HCT116 (cell line): ENCODE data around the gene FAM227A. TPM values are rescaled to one million over a fixed set of nuclear protein-coding genes. Genes with fewer than 3 reads are reported as not detected.

ENCODE experiments used
- ATAC-seq: fragments of 200-7000 bp; cut with Tn5 transposase; 2 replicates; pipeline ENCODE4 v1.9.1; 2020; ENCODE audit warnings: mild to moderate bottlenecking, moderate library complexity
- BruUV-seq: library from RNA; stranded (reverse); fragments of 400-500 nt; replicated peaks from 2 replicates; lab custom pipeline; 2021; lab: Mats Ljungman, UMichigan
- CTCF ChIA-PET: fragments of 300-600 bp; sonication (Branson Sonifier 250); formaldehyde crosslinking; loops from one replicate; lab custom pipeline; 2021; ENCODE audit warnings: antibody characterized with exemption; lab: Charles Lee
- POLR2A ChIA-PET: fragments of 300-600, 350-600 bp; sonication (Branson Sonifier 250); formaldehyde crosslinking; loops from one replicate; lab custom pipeline; 2021; ENCODE audit warnings: antibody characterized with exemption; lab: Charles Lee
- RAD21 ChIA-PET, 2 experiments: fragments of 300-600 bp; sonication (Branson Sonifier 250); formaldehyde crosslinking; loops; one replicate each; lab custom pipeline; 2023; ENCODE audit warnings: low total read pairs in 2 of 2; ENCODE audit not compliant: uncharacterized antibody in 2 of 2, unreplicated experiment in 2 of 2, low non-redundant PET in 1 of 2; lab: Charles Lee
- DNase-seq: peaks from one replicate; pipeline ENCODE4 v3.0.0-alpha.2; 2010; ENCODE audit warnings: low read depth, low spot score
- H2AFZ ChIP-seq: fragments of 200-600 bp; shearing (Covaris generic), sonication (generic); 2 replicates; pipeline ENCODE4 v1.6.1; 2017; ENCODE audit warnings: low read depth, mixed run types, mixed read lengths, antibody characterized with exemption, low read length; ENCODE audit not compliant: poor library complexity, severe bottlenecking
- H3K27ac ChIP-seq: 2 replicates; pipeline ENCODE4 v1.5.1; 2012; ENCODE audit warnings: low read depth, low read length
- H3K27me3 ChIP-seq: fragments of 200-600 bp; sonication (generic); 2 replicates; pipeline ENCODE4 v1.6.1; 2016; ENCODE audit warnings: mixed run types, low read length, mixed read lengths; ENCODE audit not compliant: insufficient read depth
- H3K36me3 ChIP-seq, 2 experiments: fragments of 200-500 bp in 1 of 2; fragments of 200-600 bp in 1 of 2; sonication (Bioruptor generic) in 1 of 2; sonication (generic) in 1 of 2; 2 replicates each; pipeline versions ENCODE4 v1.5.1 to v1.6.1; 2014 to 2016; ENCODE audit warnings: low read length in 2 of 2, inconsistent platforms in 1 of 2, mixed read lengths in 1 of 2, mixed run types in 1 of 2; ENCODE audit not compliant: insufficient read depth in 2 of 2, control insufficient read depth in 1 of 2
- H3K4me1 ChIP-seq, 2 experiments: fragments of 200-600 bp in 1 of 2; sonication (generic) in 1 of 2; 2 replicates each; pipeline versions ENCODE4 v1.5.1 to v1.6.1; 2012 to 2017; ENCODE audit warnings: low read length in 2 of 2, inconsistent platforms in 1 of 2, mild to moderate bottlenecking in 1 of 2, mixed read lengths in 1 of 2, mixed run types in 1 of 2, moderate library complexity in 1 of 2; ENCODE audit not compliant: insufficient read depth in 2 of 2, control insufficient read depth in 1 of 2
- H3K4me2 ChIP-seq: fragments of 200-600 bp; sonication (generic); 2 replicates; pipeline ENCODE4 v1.6.1; 2017; ENCODE audit warnings: mixed run types, low read length, mixed read lengths
- H3K4me3 ChIP-seq, 2 experiments: fragments of 200-600 bp in 1 of 2; sonication (generic) in 1 of 2; replicated peaks in 1 of 2; 2 replicates each; pipeline ENCODE4 v1.5.1; 2011 to 2016; ENCODE audit warnings: low read length in 2 of 2, control low read depth in 1 of 2, low read depth in 1 of 2, mild to moderate bottlenecking in 1 of 2, mixed read lengths in 1 of 2, mixed run types in 1 of 2
- H3K79me2 ChIP-seq: fragments of 200-600 bp; sonication (generic); 2 replicates; pipeline ENCODE4 v1.6.1; 2017; ENCODE audit warnings: mild to moderate bottlenecking, mixed run types, low read length, moderate library complexity, mixed read lengths; ENCODE audit not compliant: insufficient read depth
- H3K9ac ChIP-seq: fragments of 200-600 bp; sonication (generic); 2 replicates; pipeline ENCODE4 v1.6.1; 2016; ENCODE audit warnings: low read length, mixed read lengths
- H3K9me2 ChIP-seq: fragments of 200-600 bp; sonication (generic), shearing (Covaris generic); 2 replicates; pipeline ENCODE4 v1.6.1; 2017; ENCODE audit warnings: mixed run types, mild to moderate bottlenecking, moderate library complexity; ENCODE audit not compliant: insufficient read depth
- H3K9me3 ChIP-seq, 2 experiments: fragments of 200-500 bp in 1 of 2; fragments of 200-600 bp in 1 of 2; sonication (Bioruptor generic) in 1 of 2; sonication (generic) in 1 of 2; 2 replicates each; pipeline ENCODE4 v1.6.1; 2014 to 2017; ENCODE audit warnings: low read length in 2 of 2, mixed read lengths in 2 of 2, inconsistent platforms in 1 of 2, low read depth in 1 of 2, mild to moderate bottlenecking in 1 of 2, mixed run types in 1 of 2, moderate library complexity in 1 of 2; ENCODE audit not compliant: control insufficient read depth in 1 of 2, insufficient read depth in 1 of 2
- H4K20me1 ChIP-seq: fragments of 200-600 bp; sonication (generic), shearing (Covaris generic); 2 replicates; pipeline ENCODE4 v1.6.1; 2017; ENCODE audit warnings: mixed run types, mild to moderate bottlenecking, moderate library complexity; ENCODE audit not compliant: insufficient read depth
- CBX3 ChIP-seq: IDR thresholded peaks from 2 replicates; pipeline ENCODE4 v1.6.1; 2012; ENCODE audit warnings: low read depth
- CEBPB ChIP-seq: IDR thresholded peaks from 2 replicates; pipeline ENCODE4 v1.6.1; 2012; ENCODE audit warnings: low read depth
- CTCF ChIP-seq, 3 experiments: fragments of 200-600 bp in 1 of 3; sonication (generic) in 1 of 3; IDR thresholded peaks in 2 of 3; conservative IDR thresholded peaks in 1 of 3; 2 replicates each; pipeline ENCODE4 v1.5.1; 2012 to 2017; ENCODE audit warnings: low read depth in 2 of 3, low read length in 2 of 3, antibody characterized with exemption in 1 of 3, borderline replicate concordance in 1 of 3, control low read depth in 1 of 3, mild to moderate bottlenecking in 1 of 3, mixed read lengths in 1 of 3, mixed run types in 1 of 3, moderate library complexity in 1 of 3; ENCODE audit not compliant: insufficient read depth in 1 of 3
- ELF1 ChIP-seq: IDR thresholded peaks from 2 replicates; pipeline ENCODE4 v1.6.1; 2012; ENCODE audit warnings: low read depth, borderline replicate concordance
- FOSL1 ChIP-seq: IDR thresholded peaks from 2 replicates; pipeline ENCODE4 v1.6.1; 2012; ENCODE audit warnings: low read depth
- POLR2A ChIP-seq: IDR thresholded peaks from 2 replicates; pipeline ENCODE4 v1.7.0; 2011; ENCODE audit warnings: borderline replicate concordance; ENCODE audit not compliant: insufficient read depth, insufficient read length; ENCODE audit errors: extremely low read depth
- ZBTB33 ChIP-seq: IDR thresholded peaks from 2 replicates; pipeline ENCODE4 v1.6.1; 2011; ENCODE audit warnings: mild to moderate bottlenecking, low read length, moderate library complexity; ENCODE audit not compliant: insufficient replicate concordance; ENCODE audit errors: extremely low read depth
- intact Hi-C: fragments of 100-400 bp; cut with micrococcal nuclease; formaldehyde crosslinking; loops from 2 replicates; pipeline ENCODE4 v1.10.0; 2022
- total RNA-seq: library from RNA; stranded (reverse); gene quantifications from one replicate; pipeline ENCODE4 v1.2.1, GENCODE V29; 2021; ENCODE audit not compliant: unreplicated experiment

FAM227A gene
- total RNA-seq, 1 experiment from 2014 or later = 3.9 TPM

GRCh38 chr22:38697425-38698089 lies 41.4 kb upstream of the FAM227A start:
- H3K9me2 ChIP-seq = no peaks in the 10 kb centered on the region
- H3K27ac ChIP-seq = peak overlapping the region; percentile 66
- DNase-seq = no peak
- peaks cover 33 to 63% of the 10 kb centered on the region in 2 experiments for H3K4me1 ChIP-seq
- H3K79me2 ChIP-seq = peaks cover 79% of the 10 kb centered on the region
- H3K4me2 ChIP-seq = peak overlapping the region; percentile 95
- POLR2A ChIA-PET = interaction anchor here (1.2 to 4.0 kb wide), 4 partner anchors 8 to 14 kb away, joined by 3 to 26 read pairs (median 8); partner anchors contain the start of genes GTPBP1 and TOMM22
- intact Hi-C loops = no loop called here
- no peak for ATAC-seq
- H2AFZ ChIP-seq = no peak overlapping the region
- no peaks in the 10 kb centered on the region for H4K20me1 ChIP-seq
- no peaks in the 10 kb centered on the region for H3K9me3 ChIP-seq
- TF ChIP-seq ELF1 (no peak), POLR2A (no peak), CBX3 (no peak), FOSL1 (no peak), ZBTB33 (no peak), CTCF (IDR thresholded peaks at IDR 0.05 in 2 of 3, conservative IDR thresholded peaks at IDR 0.05 in 1 of 3; ENCODE audit: borderline replicate concordance in 1 of 3, insufficient read depth in 1 of 3, low read depth in 2 of 3, low read length in 2 of 3) (no peak), CEBPB (no peak)
- TF ChIP-seq, all 23 proteins: peak for 0
- Histone ChIP-seq H3K27me3 (no peaks in the 10 kb centered on the region), H3K4me3 (peak overlapping the region in 1 of 2 experiments; percentile 26; a peak in 2 of 4 replicates), H3K9ac (peak overlapping the region; percentile 50), H3K36me3 (peaks cover 2 to 18% of the 10 kb centered on the region in 2 experiments; a peak in 2 of 4 replicates)
- no TSS peak for BruUV-seq
- RAD21 ChIA-PET = no interaction called here
- CTCF ChIA-PET = interaction anchor here (1.2 to 1.6 kb wide), 4 partner anchors 16 to 645 kb away, joined by 3 to 10 read pairs (median 4); partner anchors contain the start of gene TOMM22
